HepG2 (cell line): ENCODE measurements around the gene DENND4C.

Experiments used
- BHLHE40 ChIP-seq: IDR thresholded peaks from 2 replicates; pipeline ENCODE4 v1.6.1; 2011; ENCODE audit warnings: low read length, improper control_type of control experiment
- CTCF ChIP-seq: sonication (generic); formaldehyde crosslinking; IDR thresholded peaks from 2 replicates; pipeline ENCODE4 v1.5.0; 2020; ENCODE audit warnings: mild to moderate bottlenecking, missing genetic modification reagents, moderate library complexity
- EP300 ChIP-seq, 3 experiments: sonication (generic) in 1 of 3; formaldehyde crosslinking in 1 of 3; IDR thresholded peaks; 2 replicates each; pipeline versions ENCODE4 v1.5.1 to v1.6.1; 2011 to 2020; ENCODE audit warnings: low read depth in 2 of 3, low read length in 2 of 3, borderline replicate concordance in 1 of 3, improper control_type of control experiment in 1 of 3, mild to moderate bottlenecking in 1 of 3, missing genetic modification reagents in 1 of 3, moderate library complexity in 1 of 3
- MLLT10 ChIP-seq: sonication (generic); formaldehyde crosslinking; IDR thresholded peaks from 2 replicates; pipeline ENCODE4 v1.4.0; 2020; ENCODE audit warnings: missing genetic modification reagents
- TFDP1 ChIP-seq: IDR thresholded peaks from 2 replicates; pipeline ENCODE4 v1.6.1; 2016; ENCODE audit warnings: missing compliant biosample characterization, missing genetic modification reagents, borderline replicate concordance
- ZNF232 ChIP-seq: sonication (generic); formaldehyde crosslinking; IDR thresholded peaks from 2 replicates; pipeline ENCODE4 v1.4.0; 2020; ENCODE audit warnings: missing genetic modification reagents, borderline replicate concordance
- ZNF274 ChIP-seq: sonication (generic); formaldehyde crosslinking; IDR thresholded peaks from 2 replicates; pipeline ENCODE4 v1.5.1; 2020; ENCODE audit warnings: mild to moderate bottlenecking, missing genetic modification reagents
- ZNF570 ChIP-seq: sonication (generic); formaldehyde crosslinking; IDR thresholded peaks from 2 replicates; pipeline ENCODE4 v1.4.0; 2020; ENCODE audit warnings: mild to moderate bottlenecking, missing genetic modification reagents, borderline replicate concordance
- ZNF574 ChIP-seq: sonication (generic); formaldehyde crosslinking; IDR thresholded peaks from 2 replicates; pipeline ENCODE4 v1.4.0; 2020; ENCODE audit warnings: missing genetic modification reagents
- ZNF816 ChIP-seq: sonication (generic); formaldehyde crosslinking; IDR thresholded peaks from 2 replicates; pipeline ENCODE4 v1.8.0; 2022; ENCODE audit warnings: missing genetic modification reagents, mild to moderate bottlenecking, borderline replicate concordance

- TF ChIP-seq MLLT10 (CRISPR knock-in tag) (no peak), ZNF274 (CRISPR knock-in tag) (no peak), ZNF574 (CRISPR knock-in tag) (no peak), BHLHE40 (no peak), CTCF (CRISPR knock-in tag) (no peak), ZNF232 (no peak), ZNF816 (CRISPR knock-in tag) (no peak), TFDP1 (CRISPR knock-in tag) (no peak), ZNF570 (CRISPR knock-in tag) (no peak), EP300 (IDR thresholded peaks at IDR 0.05; ENCODE audit: low read depth in 2 of 2, low read length in 2 of 2) (no peak), EP300 (CRISPR knock-in tag; IDR thresholded peaks at IDR 0.05; ENCODE audit: borderline replicate concordance) (no peak)
These were observed 14.0 kb upstream of the DENND4C start for GRCh38 chr9:19216466-19216865.
